ENCODE data around the gene SMIM9.

GRCh38 chrX:154784149-154784995 is 50.1 kb downstream of the SMIM9 start:
- TF ChIP-seq SP1 (IDR thresholded peaks at IDR 0.05; ENCODE audit: low read depth) (no peak), RAD21 (IDR thresholded peaks at IDR 0.05; ENCODE audit: low read depth) (no peak), POLR2A (IDR thresholded peaks at IDR 0.05; ENCODE audit: borderline replicate concordance, extremely low read depth, insufficient read depth, insufficient read length) (no peak), FOSL1 (IDR thresholded peaks at IDR 0.05; ENCODE audit: low read depth) (no peak), YY1 (IDR thresholded peaks at IDR 0.05; ENCODE audit: extremely low read depth, insufficient replicate concordance, low read depth, low read length) (no peak)
- TF ChIP-seq, protein P1, sequence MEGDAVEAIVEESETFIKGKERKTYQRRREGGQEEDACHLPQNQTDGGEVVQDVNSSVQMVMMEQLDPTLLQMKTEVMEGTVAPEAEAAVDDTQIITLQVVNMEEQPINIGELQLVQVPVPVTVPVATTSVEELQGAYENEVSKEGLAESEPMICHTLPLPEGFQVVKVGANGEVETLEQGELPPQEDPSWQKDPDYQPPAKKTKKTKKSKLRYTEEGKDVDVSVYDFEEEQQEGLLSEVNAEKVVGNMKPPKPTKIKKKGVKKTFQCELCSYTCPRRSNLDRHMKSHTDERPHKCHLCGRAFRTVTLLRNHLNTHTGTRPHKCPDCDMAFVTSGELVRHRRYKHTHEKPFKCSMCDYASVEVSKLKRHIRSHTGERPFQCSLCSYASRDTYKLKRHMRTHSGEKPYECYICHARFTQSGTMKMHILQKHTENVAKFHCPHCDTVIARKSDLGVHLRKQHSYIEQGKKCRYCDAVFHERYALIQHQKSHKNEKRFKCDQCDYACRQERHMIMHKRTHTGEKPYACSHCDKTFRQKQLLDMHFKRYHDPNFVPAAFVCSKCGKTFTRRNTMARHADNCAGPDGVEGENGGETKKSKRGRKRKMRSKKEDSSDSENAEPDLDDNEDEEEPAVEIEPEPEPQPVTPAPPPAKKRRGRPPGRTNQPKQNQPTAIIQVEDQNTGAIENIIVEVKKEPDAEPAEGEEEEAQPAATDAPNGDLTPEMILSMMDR (IDR thresholded peaks at IDR 0.05 in 2 of 3, conservative IDR thresholded peaks at IDR 0.05 in 1 of 3; ENCODE audit: borderline replicate concordance in 1 of 3, insufficient read depth in 1 of 3, low read depth in 2 of 3, low read length in 2 of 3): no peak
